Endothelial cell of umbilical vein (primary cell): ENCODE data around the gene SMCO4. TPM values are rescaled to one million over a fixed set of nuclear protein-coding genes. Genes with fewer than 3 reads are reported as not detected.

Source experiments
- BruUV-seq: library from RNA; stranded (reverse); fragments of 400-500 nt; replicated peaks from 2 replicates; lab custom pipeline; 2021; lab: Mats Ljungman, UMichigan
- CTCF ChIA-PET: fragments of 300-600, 350-600 bp; sonication (Branson Sonifier 250); formaldehyde crosslinking; loops from one replicate; lab custom pipeline; 2021; ENCODE audit warnings: antibody characterized with exemption, inconsistent platforms; lab: Charles Lee
- POLR2A ChIA-PET: fragments of 300-600, 350-600 bp; sonication (Branson Sonifier 250); formaldehyde crosslinking; loops from one replicate; lab custom pipeline; 2021; ENCODE audit warnings: antibody characterized with exemption, inconsistent platforms; lab: Charles Lee
- DNase-seq: peaks from one replicate; pipeline ENCODE4 v3.0.0-alpha.2; 2011; ENCODE audit warnings: low read depth, low spot score
- FAIRE-seq: peaks from 2 replicates; lab custom pipeline; 2011; peaks lifted over from hg19 to GRCh38; lab: Jason Lieb, UNC
- H2AFZ ChIP-seq: 2 replicates; pipeline ENCODE4 v1.6.0; 2012; ENCODE audit warnings: low read depth, low read length, control low read depth, inconsistent platforms
- H3K27ac ChIP-seq: 2 replicates; pipeline ENCODE4 v1.5.1; 2011; ENCODE audit warnings: low read depth, mild to moderate bottlenecking, control low read depth, low read length, moderate library complexity; ENCODE audit not compliant: insufficient read depth
- H3K27me3 ChIP-seq, 2 experiments: 2 replicates each; pipeline versions ENCODE4 v1.6.0 to v1.6.1; 2011; ENCODE audit warnings: low read length in 2 of 2, mixed read lengths in 1 of 2; ENCODE audit not compliant: control insufficient read depth in 2 of 2, insufficient read depth in 2 of 2
- H3K36me3 ChIP-seq, 2 experiments: 2 replicates in 1 of 2; 3 replicates in 1 of 2; pipeline ENCODE4 v1.5.1; 2011; ENCODE audit warnings: low read length in 2 of 2, mild to moderate bottlenecking in 1 of 2, moderate library complexity in 1 of 2; ENCODE audit not compliant: control insufficient read depth in 2 of 2, insufficient read depth in 2 of 2; ENCODE audit errors: extremely low read depth in 1 of 2
- H3K4me1 ChIP-seq: 3 replicates; pipeline ENCODE4 v1.5.1; 2011; ENCODE audit warnings: mild to moderate bottlenecking, low read length; ENCODE audit not compliant: control insufficient read depth, insufficient read depth; ENCODE audit errors: extremely low read depth
- H3K4me2 ChIP-seq: 2 replicates; pipeline ENCODE4 v1.6.1; 2011; ENCODE audit warnings: low read length, control low read depth, mixed read lengths; ENCODE audit not compliant: insufficient read depth
- H3K4me3 ChIP-seq, 3 experiments: fragments of 200-600 bp in 1 of 3; sonication (generic), shearing (Covaris generic) in 1 of 3; replicated peaks in 1 of 3; 2 replicates each; pipeline ENCODE4 v1.5.1; 2011 to 2016; ENCODE audit warnings: control low read depth in 3 of 3, low read length in 3 of 3, mild to moderate bottlenecking in 2 of 3, inconsistent platforms in 1 of 3, low read depth in 1 of 3, moderate library complexity in 1 of 3; ENCODE audit not compliant: insufficient read depth in 1 of 3
- H3K79me2 ChIP-seq: 2 replicates; pipeline ENCODE4 v1.6.0; 2012; ENCODE audit warnings: low read length, inconsistent platforms; ENCODE audit not compliant: control insufficient read depth, insufficient read depth
- H3K9ac ChIP-seq: replicated peaks from 2 replicates; pipeline ENCODE3; 2011; ENCODE audit warnings: low read length, control low read depth; ENCODE audit not compliant: insufficient read depth; ENCODE audit errors: extremely low read depth
- H3K9me1 ChIP-seq: replicated peaks from 3 replicates; pipeline ENCODE4 v1.6.0; 2011; ENCODE audit warnings: mild to moderate bottlenecking, low read length; ENCODE audit not compliant: control insufficient read depth, insufficient read depth; ENCODE audit errors: extremely low read depth
- H3K9me3 ChIP-seq: replicated peaks from 2 replicates; pipeline ENCODE4 v1.5.1; 2012; ENCODE audit warnings: low read length, inconsistent platforms; ENCODE audit not compliant: control insufficient read depth, insufficient read depth
- H4K20me1 ChIP-seq: replicated peaks from 2 replicates; pipeline ENCODE3; 2011; ENCODE audit warnings: mild to moderate bottlenecking, low read length; ENCODE audit not compliant: control insufficient read depth, insufficient read depth; ENCODE audit errors: extremely low read depth
- EZH2 ChIP-seq: IDR thresholded peaks from 2 replicates; pipeline ENCODE4 v1.6.1; 2012; ENCODE audit warnings: borderline replicate concordance, low read depth, mild to moderate bottlenecking, moderate library complexity, low read length, inconsistent platforms; ENCODE audit not compliant: severe bottlenecking
- FOS ChIP-seq: IDR thresholded peaks from 2 replicates; pipeline ENCODE4 v1.6.1; 2011; ENCODE audit warnings: mild to moderate bottlenecking, low read length, moderate library complexity, borderline replicate concordance; ENCODE audit not compliant: insufficient read depth
- GATA2 ChIP-seq: IDR thresholded peaks from 2 replicates; pipeline ENCODE4 v1.7.0; 2011; ENCODE audit warnings: low read depth, mild to moderate bottlenecking, moderate library complexity, mixed read lengths, low read length; ENCODE audit not compliant: insufficient read length, insufficient read depth
- JUN ChIP-seq: IDR thresholded peaks from 2 replicates; pipeline ENCODE4 v1.6.1; 2011; ENCODE audit warnings: borderline replicate concordance, low read depth; ENCODE audit not compliant: insufficient read length, insufficient read depth
- MYC ChIP-seq: IDR thresholded peaks from one replicate; pipeline ENCODE4 v1.6.1; 2011; ENCODE audit warnings: mild to moderate bottlenecking, low read depth, low read length
- POLR2A ChIP-seq: IDR thresholded peaks from 2 replicates; pipeline ENCODE4 v1.6.1; 2012; ENCODE audit warnings: low read depth, mild to moderate bottlenecking, control low read depth, low read length
- POLR2AphosphoS5 ChIP-seq: IDR thresholded peaks from 2 replicates; pipeline ENCODE4 v1.6.1; 2012; ENCODE audit warnings: low read depth, mild to moderate bottlenecking, control low read depth, low read length, moderate library complexity; ENCODE audit not compliant: insufficient read depth
- dilution Hi-C: fragments of 300-500 bp; cut with MboI; formaldehyde crosslinking; loops from one replicate; pipeline ENCODE4 v1.15.0; 2019; ENCODE audit warnings: low sequenced_read_pairs; ENCODE audit not compliant: extremely low pct_ligation_motif_present
- intact Hi-C: fragments of 100-400 bp; cut with micrococcal nuclease; formaldehyde crosslinking; loops from one replicate; pipeline ENCODE4 v1.10.0; 2022
- polyA plus RNA-seq, 4 experiments: library from polyadenylated mRNA; depleted of rRNA in 3 of 4; stranded (reverse) in 3 of 4; unstranded in 1 of 4; fragments of >200 nt; gene quantifications; 2 replicates each; pipeline versions ENCODE4 v1.2.1 to v1.2.3, GENCODE V29; 2011 to 2012; ENCODE audit warnings: missing spikeins in 1 of 4
- total RNA-seq: library from RNA; stranded (reverse); gene quantifications from 2 replicates; pipeline ENCODE4 v1.2.3, GENCODE V29; 2021
- TF ChIP-seq, protein P1 (sequence below): IDR thresholded peaks from 2 replicates; pipeline ENCODE4 v1.6.1; 2011; ENCODE audit not compliant: insufficient read depth, insufficient read length
- TF ChIP-seq, protein P2 (sequence below), 2 donors: IDR thresholded peaks; 1 replicate in 1 of 2; 2 replicates in 1 of 2; pipeline ENCODE4 v1.5.1; 2011; ENCODE audit warnings: low read length in 2 of 2, mild to moderate bottlenecking in 2 of 2, moderate library complexity in 2 of 2, control low read depth in 1 of 2, inconsistent platforms in 1 of 2, low read depth in 1 of 2; ENCODE audit not compliant: insufficient read depth in 1 of 2; ENCODE audit errors: extremely low read depth in 1 of 2

The SMCO4 gene
- total and polyA plus RNA-seq, 2 donors (not counting 3 experiments of a cell fraction or from before 2014, with no cell fraction given) = 14.0 to 21.3 TPM

DNA sequence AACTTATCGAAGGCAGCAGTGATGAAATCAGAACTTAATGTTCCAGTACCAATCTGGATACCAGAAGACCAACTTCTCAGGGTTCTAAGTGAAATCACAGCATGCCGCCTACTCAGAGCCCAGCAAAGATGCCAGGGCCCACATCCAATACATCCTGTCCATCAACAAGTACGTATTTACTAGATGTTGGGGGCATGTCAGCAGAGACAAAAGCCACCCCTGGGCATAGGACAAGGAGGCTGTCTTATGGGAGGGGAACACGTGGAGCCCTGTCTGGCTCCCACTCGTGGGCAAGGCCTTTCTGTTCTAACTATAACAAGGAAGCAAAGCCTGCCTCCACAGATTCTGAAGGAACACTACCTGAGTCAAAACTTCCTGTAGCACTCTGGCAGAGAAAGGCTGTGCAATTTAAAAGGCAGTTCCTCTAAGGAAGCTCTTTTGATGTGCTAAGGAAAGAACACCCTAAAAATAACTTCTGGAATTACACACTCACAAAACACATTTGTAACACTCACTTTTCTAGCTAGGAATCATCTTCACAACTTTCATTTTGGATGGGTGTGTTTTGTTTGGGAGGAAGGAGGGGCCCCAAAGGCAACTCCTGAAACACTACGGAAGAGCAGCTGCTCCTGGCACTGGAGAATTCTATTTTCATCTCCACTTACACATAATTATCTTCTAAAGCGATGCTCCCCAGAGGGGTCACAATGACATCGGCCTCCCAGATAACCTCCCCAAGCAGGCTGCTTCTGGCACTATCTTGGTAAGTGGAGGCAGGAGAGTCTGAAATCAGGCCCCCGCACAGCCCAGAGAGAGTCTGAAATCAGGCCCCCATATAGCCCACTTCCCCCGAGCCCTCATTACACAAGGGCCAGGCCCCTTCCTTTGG is 14.2 kb downstream of the SMCO4 start:
- TF ChIP-seq MYC = no peak
- TF ChIP-seq POLR2AphosphoS5 = no peak
- TF ChIP-seq, protein P1, sequence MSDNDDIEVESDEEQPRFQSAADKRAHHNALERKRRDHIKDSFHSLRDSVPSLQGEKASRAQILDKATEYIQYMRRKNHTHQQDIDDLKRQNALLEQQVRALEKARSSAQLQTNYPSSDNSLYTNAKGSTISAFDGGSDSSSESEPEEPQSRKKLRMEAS = no peak
- TF ChIP-seq POLR2A = no peak
- TF ChIP-seq, protein P2, sequence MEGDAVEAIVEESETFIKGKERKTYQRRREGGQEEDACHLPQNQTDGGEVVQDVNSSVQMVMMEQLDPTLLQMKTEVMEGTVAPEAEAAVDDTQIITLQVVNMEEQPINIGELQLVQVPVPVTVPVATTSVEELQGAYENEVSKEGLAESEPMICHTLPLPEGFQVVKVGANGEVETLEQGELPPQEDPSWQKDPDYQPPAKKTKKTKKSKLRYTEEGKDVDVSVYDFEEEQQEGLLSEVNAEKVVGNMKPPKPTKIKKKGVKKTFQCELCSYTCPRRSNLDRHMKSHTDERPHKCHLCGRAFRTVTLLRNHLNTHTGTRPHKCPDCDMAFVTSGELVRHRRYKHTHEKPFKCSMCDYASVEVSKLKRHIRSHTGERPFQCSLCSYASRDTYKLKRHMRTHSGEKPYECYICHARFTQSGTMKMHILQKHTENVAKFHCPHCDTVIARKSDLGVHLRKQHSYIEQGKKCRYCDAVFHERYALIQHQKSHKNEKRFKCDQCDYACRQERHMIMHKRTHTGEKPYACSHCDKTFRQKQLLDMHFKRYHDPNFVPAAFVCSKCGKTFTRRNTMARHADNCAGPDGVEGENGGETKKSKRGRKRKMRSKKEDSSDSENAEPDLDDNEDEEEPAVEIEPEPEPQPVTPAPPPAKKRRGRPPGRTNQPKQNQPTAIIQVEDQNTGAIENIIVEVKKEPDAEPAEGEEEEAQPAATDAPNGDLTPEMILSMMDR (IDR thresholded peaks at IDR 0.05; ENCODE audit: extremely low read depth in 1 of 2, insufficient read depth in 1 of 2, low read depth in 1 of 2, low read length in 2 of 2) = no peak
- no peak for TF ChIP-seq EZH2
- no peak for TF ChIP-seq FOS
- no peak for TF ChIP-seq JUN
- no peak for TF ChIP-seq GATA2
- Histone ChIP-seq H3K27me3 (no peaks in the 10 kb centered on the region), H3K79me2 (no peaks in the 10 kb centered on the region), H3K36me3 (no peaks in the 10 kb centered on the region), H3K4me3 (no peak overlapping the region), H2AFZ (peak overlapping the region; percentile 71), H3K4me2 (peak overlapping the region; percentile 60), H3K9me1 (no peaks in the 10 kb centered on the region), H3K27ac (peak overlapping the region; percentile 16), H3K9ac (no peak overlapping the region), H3K9me3 (no peaks in the 10 kb centered on the region), H3K4me1 (peaks cover 10% of the 10 kb centered on the region), H4K20me1 (no peaks in the 10 kb centered on the region)
- ChIA-PET CTCF (interaction anchor here (0.9 to 1.9 kb wide), 2 partner anchors 13 to 190 kb away, joined by 3 to 9 read pairs; no protein-coding TSS in a partner anchor), POLR2A (no interaction called here)
- intact Hi-C loops = no loop called here
- no TSS peak for BruUV-seq
- dilution Hi-C loops = no loop called here
- DNase-seq (peak; percentile 38), FAIRE-seq (peak; percentile 82)
